Lower leg skin (tissue), 3 donors: ENCODE measurements around the gene CFAP161.
"Not testable (repeated sequence)": the region's sequence is repeated elsewhere in the genome, so short reads cannot be mapped to it uniquely, and the experiment has no call there.

Source experiments
- CTCF ChIP-seq, 3 donors: fragments of 450-650 bp; IDR thresholded peaks; one replicate each; pipeline ENCODE4 v1.5.1; 2016; ENCODE audit warnings: antibody characterized with exemption in 3 of 3, mild to moderate bottlenecking in 3 of 3, moderate library complexity in 2 of 3
- POLR2A ChIP-seq, 2 donors: fragments of 450-650 bp; IDR thresholded peaks; one replicate each; pipeline ENCODE4 v1.6.1; 2016 to 2017; ENCODE audit warnings: antibody characterized with exemption in 2 of 2, mild to moderate bottlenecking in 1 of 2, moderate library complexity in 1 of 2

- TF ChIP-seq POLR2A, CTCF (IDR thresholded peaks at IDR 0.05): not testable (repeated sequence)
Measured at GRCh38 chr15:81141478-81141877, 7.4 kb downstream of the CFAP161 start.
